Brain microvascular endothelial cell (primary cell): ENCODE results near the gene NUDT7.

Experiments used
- DNase-seq: peaks from one replicate; pipeline ENCODE4 v3.0.0-alpha.2; 2020
- H3K27ac ChIP-seq: fragments of 250-450 bp; sonication (Bioruptor Pico); 2 replicates; pipeline ENCODE4 v1.5.1; 2020; ENCODE audit warnings: mild to moderate bottlenecking, moderate library complexity
- H3K27me3 ChIP-seq: fragments of 250-450 bp; sonication (Bioruptor Pico); replicated peaks from 2 replicates; pipeline ENCODE4 v1.5.1; 2020; ENCODE audit warnings: mild to moderate bottlenecking
- H3K36me3 ChIP-seq: fragments of 250-450 bp; sonication (Bioruptor Pico); replicated peaks from 2 replicates; pipeline ENCODE4 v1.5.1; 2020; ENCODE audit warnings: mild to moderate bottlenecking
- H3K4me3 ChIP-seq: 2 replicates; pipeline ENCODE4 v1.5.1; 2011; ENCODE audit warnings: low read depth, mild to moderate bottlenecking, control low read depth, low read length, moderate library complexity
- CTCF ChIP-seq: IDR thresholded peaks from 2 replicates; pipeline ENCODE4 v1.5.1; 2011; ENCODE audit warnings: low read depth, mild to moderate bottlenecking, moderate library complexity, low read length, control low read depth, inconsistent platforms; ENCODE audit errors: missing control alignments
- in situ Hi-C: cut with HindIII; loops from 2 replicates; pipeline ENCODE4 v1.10.0; 2017; ENCODE audit warnings: low sequenced_read_pairs, low pct_ligation_motif_present

NUDT7 gene

GRCh38 chr16:77711179-77711578, 11.1 kb upstream of the NUDT7 start:
- Histone ChIP-seq H3K4me3 (no peak overlapping the region), H3K27ac (no peak overlapping the region), H3K36me3 (no peaks in the 10 kb centered on the region), H3K27me3 (no peaks in the 10 kb centered on the region)
- no peak for DNase-seq
- TF ChIP-seq CTCF, result no peak
- in situ Hi-C loops, result no loop called here

- no peaks in the 10 kb centered on the region for H3K36me3 ChIP-seq
- in situ Hi-C loops, result no loop called here
- no peak for DNase-seq
- no peak overlapping the region for H3K27ac ChIP-seq
- H3K4me3 ChIP-seq, result no peak overlapping the region
- H3K27me3 ChIP-seq, result no peaks in the 10 kb centered on the region
- TF ChIP-seq CTCF, result no peak
Measured at GRCh38 chr16:77711775-77712174, 10.5 kb upstream of the NUDT7 start.

- Histone ChIP-seq H3K36me3 (no peaks in the 10 kb centered on the region), H3K27me3 (no peaks in the 10 kb centered on the region), H3K27ac (no peak overlapping the region), H3K4me3 (no peak overlapping the region)
- in situ Hi-C loops, result no loop called here
- no peak for DNase-seq
- TF ChIP-seq CTCF, result no peak
Measured at GRCh38 chr16:77715145-77715544, 7.2 kb upstream of the NUDT7 start.

GRCh38 chr16:77721752-77722308, 484 bp upstream of the NUDT7 start:
- no peak overlapping the region for H3K27ac ChIP-seq
- no peaks in the 10 kb centered on the region for H3K36me3 ChIP-seq
- in situ Hi-C loops, result no loop called here
- TF ChIP-seq CTCF, result no peak
- no peak overlapping the region for H3K4me3 ChIP-seq
- DNase-seq, result no peak
- H3K27me3 ChIP-seq, result no peaks in the 10 kb centered on the region

- Histone ChIP-seq H3K27ac (no peak overlapping the region), H3K4me3 (peak overlapping the region; percentile 75), H3K36me3 (no peaks in the 10 kb centered on the region), H3K27me3 (no peaks in the 10 kb centered on the region)
- DNase-seq, result no peak
- TF ChIP-seq CTCF, result no peak
- in situ Hi-C loops, result no loop called here
Measured at GRCh38 chr16:77723108-77723514, 797 bp downstream of the NUDT7 start.

GRCh38 chr16:77724174-77724573, 1.9 kb downstream of the NUDT7 start:
- TF ChIP-seq CTCF, result no peak
- Histone ChIP-seq H3K36me3 (no peaks in the 10 kb centered on the region), H3K27ac (no peak overlapping the region), H3K27me3 (no peaks in the 10 kb centered on the region), H3K4me3 (no peak overlapping the region)
- in situ Hi-C loops, result no loop called here
- no peak for DNase-seq
